NT2/D1 (cell line): ENCODE measurements around the gene CBX2.

Source experiments
- YY1 ChIP-seq: IDR thresholded peaks from 2 replicates; pipeline ENCODE4 v1.6.1; 2011; ENCODE audit not compliant: insufficient read length, insufficient read depth
- ZNF274 ChIP-seq: IDR thresholded peaks from 2 replicates; pipeline ENCODE4 v1.6.1; 2011; ENCODE audit warnings: mild to moderate bottlenecking, low read depth, low read length

DNA sequence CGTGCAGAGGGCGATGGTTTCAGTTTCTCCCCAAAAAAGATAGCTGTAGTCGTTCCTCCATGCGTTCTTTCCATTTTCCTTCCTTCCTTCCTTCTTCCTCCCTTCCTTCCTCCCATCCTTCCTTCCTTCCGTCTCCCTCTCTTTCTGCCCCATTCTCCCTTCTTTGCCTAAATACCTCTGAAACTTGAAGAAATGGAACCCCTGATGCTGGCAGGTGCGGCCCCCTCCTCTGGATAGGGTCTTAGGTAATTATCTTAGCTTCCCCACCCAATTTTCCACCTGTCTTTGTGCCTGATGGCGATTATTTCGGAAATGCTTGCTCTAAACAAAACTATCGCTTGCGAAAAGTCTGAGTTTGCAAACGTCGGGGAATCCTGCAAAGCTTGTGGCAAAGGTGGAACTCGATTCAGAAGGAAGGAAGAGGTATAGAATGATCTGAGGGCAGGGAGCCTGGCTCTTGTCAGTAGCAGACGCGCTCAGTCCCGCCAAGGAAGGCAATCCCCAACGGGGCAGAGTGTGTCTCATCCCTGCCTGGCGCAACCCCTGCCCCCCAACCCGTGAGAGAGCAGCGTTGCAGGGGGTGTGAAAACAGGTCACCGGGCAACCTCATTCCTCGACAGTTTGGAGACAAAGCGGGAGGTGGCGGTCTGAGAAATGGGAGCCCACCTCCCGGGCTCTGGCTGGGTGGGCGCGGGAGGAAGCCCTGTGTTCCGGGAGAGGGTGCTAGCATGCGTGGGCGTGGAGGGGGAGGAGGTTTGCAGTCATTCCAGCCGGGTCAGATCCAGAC, 21.8 kb downstream of the CBX2 start:
- TF ChIP-seq ZNF274: no peak
- no peak for TF ChIP-seq YY1
